Measurements from ENCODE around the gene NNMT.

DNA sequence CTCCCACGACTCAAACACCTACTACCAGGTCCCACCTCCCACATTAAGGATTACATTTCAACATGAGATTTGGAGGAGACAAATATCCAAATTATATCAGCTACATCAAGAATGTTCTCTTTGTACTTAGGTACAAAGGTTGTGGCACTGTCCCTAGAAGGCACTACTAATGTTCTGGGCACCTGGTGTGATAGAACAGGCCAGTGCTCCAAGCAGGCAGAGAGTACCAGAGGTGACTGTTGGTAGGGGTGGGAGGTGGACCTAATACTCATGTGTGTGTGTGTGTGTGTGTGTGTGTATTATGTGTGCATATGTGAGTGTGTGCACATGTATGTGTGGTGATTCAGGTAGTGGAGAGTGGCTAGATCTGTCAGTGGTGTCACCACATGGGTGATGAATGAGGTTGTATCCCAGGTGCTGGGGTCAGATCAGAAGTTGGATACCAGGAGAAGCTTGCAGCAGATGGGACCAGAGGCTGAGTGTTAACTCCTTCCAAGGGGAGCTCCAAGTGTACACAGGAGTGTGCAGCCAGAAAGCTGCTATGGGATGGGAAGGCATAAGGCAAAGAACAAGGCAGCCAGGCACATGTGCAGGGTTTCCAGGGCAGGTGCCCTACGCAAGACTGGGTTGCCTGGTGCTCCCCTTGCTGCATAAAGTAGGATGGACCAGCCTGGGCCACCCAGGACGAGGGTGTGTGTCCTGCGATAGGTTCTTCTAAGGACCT is 17.7 kb upstream of the NNMT start:
- TF ChIP-seq, protein P1, sequence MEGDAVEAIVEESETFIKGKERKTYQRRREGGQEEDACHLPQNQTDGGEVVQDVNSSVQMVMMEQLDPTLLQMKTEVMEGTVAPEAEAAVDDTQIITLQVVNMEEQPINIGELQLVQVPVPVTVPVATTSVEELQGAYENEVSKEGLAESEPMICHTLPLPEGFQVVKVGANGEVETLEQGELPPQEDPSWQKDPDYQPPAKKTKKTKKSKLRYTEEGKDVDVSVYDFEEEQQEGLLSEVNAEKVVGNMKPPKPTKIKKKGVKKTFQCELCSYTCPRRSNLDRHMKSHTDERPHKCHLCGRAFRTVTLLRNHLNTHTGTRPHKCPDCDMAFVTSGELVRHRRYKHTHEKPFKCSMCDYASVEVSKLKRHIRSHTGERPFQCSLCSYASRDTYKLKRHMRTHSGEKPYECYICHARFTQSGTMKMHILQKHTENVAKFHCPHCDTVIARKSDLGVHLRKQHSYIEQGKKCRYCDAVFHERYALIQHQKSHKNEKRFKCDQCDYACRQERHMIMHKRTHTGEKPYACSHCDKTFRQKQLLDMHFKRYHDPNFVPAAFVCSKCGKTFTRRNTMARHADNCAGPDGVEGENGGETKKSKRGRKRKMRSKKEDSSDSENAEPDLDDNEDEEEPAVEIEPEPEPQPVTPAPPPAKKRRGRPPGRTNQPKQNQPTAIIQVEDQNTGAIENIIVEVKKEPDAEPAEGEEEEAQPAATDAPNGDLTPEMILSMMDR (conservative IDR thresholded peaks at IDR 0.05): no peak
- TF ChIP-seq EZH2 (IDR thresholded peaks at IDR 0.05; ENCODE audit: low read depth): no peak

Data from PC-9 (cell line).